PC-3 (cell line): ENCODE data around the gene ME1. TPM values are rescaled to one million over a fixed set of nuclear protein-coding genes. Genes with fewer than 3 reads are reported as not detected.
A peak's percentile ranks its signal among the peaks of the same experiment; 100 is the strongest.

ENCODE experiments used
- ATAC-seq: fragments of 200-7000 bp; cut with Tn5 transposase; 2 replicates; pipeline ENCODE4 v1.9.1; 2020; ENCODE audit warnings: mild to moderate bottlenecking, moderate library complexity
- BruUV-seq: library from RNA; stranded (reverse); fragments of 400-500 nt; replicated peaks from 2 replicates; lab custom pipeline; 2021; lab: Mats Ljungman, UMichigan
- CTCF ChIA-PET: fragments of 300-600 bp; sonication (Branson Sonifier 250); formaldehyde crosslinking; loops from one replicate; lab custom pipeline; 2022; ENCODE audit warnings: antibody characterized with exemption; lab: Charles Lee
- POLR2A ChIA-PET: fragments of 300-600 bp; sonication (Branson Sonifier 250); formaldehyde crosslinking; loops from one replicate; lab custom pipeline; 2022; ENCODE audit warnings: antibody characterized with exemption; ENCODE audit not compliant: unreplicated experiment; lab: Charles Lee
- DNase-seq: peaks from one replicate; pipeline ENCODE4 v3.0.0-alpha.2; 2015
- H2AFZ ChIP-seq: fragments of 300-600 bp; sonication (generic); 2 replicates; pipeline ENCODE4 v1.6.0; 2016; ENCODE audit warnings: antibody characterized with exemption, low read length
- H3F3A ChIP-seq: fragments of 300-600 bp; sonication (generic); one replicate; pipeline ENCODE4 v1.6.0; 2017; ENCODE audit warnings: antibody characterized with exemption, low read length, control low read depth, mild to moderate bottlenecking; ENCODE audit not compliant: unreplicated experiment
- H3K27ac ChIP-seq: fragments of 300-600 bp; sonication (generic); 2 replicates; pipeline ENCODE4 v1.5.1; 2016; ENCODE audit warnings: mild to moderate bottlenecking, low read length
- H3K27me3 ChIP-seq: fragments of 300-600 bp; sonication (generic); 2 replicates; pipeline ENCODE4 v1.6.1; 2016; ENCODE audit warnings: low read length, mixed read lengths
- H3K36me3 ChIP-seq: fragments of 300-600 bp; sonication (generic); 2 replicates; pipeline ENCODE4 v1.6.1; 2016; ENCODE audit warnings: low read depth, mixed run types, low read length, mixed read lengths
- H3K4me1 ChIP-seq: fragments of 300-600 bp; sonication (generic); 2 replicates; pipeline ENCODE4 v1.5.1; 2016; ENCODE audit warnings: low read length; ENCODE audit not compliant: insufficient read depth
- H3K4me2 ChIP-seq: fragments of 300-600 bp; sonication (generic); 2 replicates; pipeline ENCODE4 v1.6.0; 2016; ENCODE audit warnings: low read length
- H3K4me3 ChIP-seq: fragments of 300-600 bp; sonication (generic); 2 replicates; pipeline ENCODE4 v1.5.1; 2016; ENCODE audit warnings: mild to moderate bottlenecking, low read length, mixed read lengths
- H3K79me2 ChIP-seq: fragments of 300-600 bp; sonication (generic); 2 replicates; pipeline ENCODE4 v1.6.1; 2017; ENCODE audit warnings: low read length, mixed read lengths
- H3K9ac ChIP-seq: fragments of 300-600 bp; sonication (generic); 2 replicates; pipeline ENCODE4 v1.6.0; 2016; ENCODE audit warnings: mild to moderate bottlenecking, low read length
- H3K9me2 ChIP-seq: fragments of 300-600 bp; sonication (generic); replicated peaks from 2 replicates; pipeline ENCODE4 v1.6.1; 2016; ENCODE audit warnings: mixed run types, low read length, mixed read lengths
- H3K9me3 ChIP-seq: fragments of 300-600 bp; sonication (generic); 2 replicates; pipeline ENCODE4 v1.6.1; 2016; ENCODE audit warnings: low read length, mixed read lengths
- H4K20me1 ChIP-seq: fragments of 300-600 bp; sonication (generic); 2 replicates; pipeline ENCODE4 v1.6.1; 2016; ENCODE audit warnings: low read length, mixed read lengths
- EZH2 ChIP-seq: fragments of 300-600 bp; sonication (generic); IDR thresholded peaks from one replicate; pipeline ENCODE4 v1.6.1; 2017; ENCODE audit warnings: antibody characterized with exemption, mild to moderate bottlenecking, low read length; ENCODE audit not compliant: unreplicated experiment
- EZH2phosphoT487 ChIP-seq: fragments of 300-600 bp; sonication (generic); IDR thresholded peaks from 2 replicates; pipeline ENCODE4 v1.6.1; 2018; ENCODE audit warnings: mild to moderate bottlenecking, antibody characterized with exemption, low read length, borderline replicate concordance
- intact Hi-C: fragments of 100-400 bp; cut with micrococcal nuclease; formaldehyde crosslinking; loops from 2 replicates; pipeline ENCODE4 v1.9.0; 2023
- total RNA-seq: library from RNA; depleted of rRNA; stranded (reverse); fragments of >200 nt; gene quantifications from 2 replicates; pipeline ENCODE4 v1.2.3, GENCODE V29; 2014
- TF ChIP-seq, protein P1 (sequence below): fragments of 300-600 bp; sonication (generic); conservative IDR thresholded peaks from 2 replicates; pipeline ENCODE4 v1.5.1; 2017; ENCODE audit warnings: antibody characterized with exemption, low read depth, mild to moderate bottlenecking, low read length

The ME1 gene
- total RNA-seq, 1 experiment from 2014 or later: 22.3 TPM

GRCh38 chr6:83199173-83199862, 231.5 kb downstream of the ME1 start:
- BruUV-seq: no TSS peak
- no peaks in the 10 kb centered on the region for H3K9me3 ChIP-seq
- no peak overlapping the region for H3K4me3 ChIP-seq
- no peaks in the 10 kb centered on the region for H3K79me2 ChIP-seq
- no peaks in the 10 kb centered on the region for H4K20me1 ChIP-seq
- TF ChIP-seq EZH2phosphoT487: no peak
- no peak for TF ChIP-seq EZH2
- TF ChIP-seq, protein P1, sequence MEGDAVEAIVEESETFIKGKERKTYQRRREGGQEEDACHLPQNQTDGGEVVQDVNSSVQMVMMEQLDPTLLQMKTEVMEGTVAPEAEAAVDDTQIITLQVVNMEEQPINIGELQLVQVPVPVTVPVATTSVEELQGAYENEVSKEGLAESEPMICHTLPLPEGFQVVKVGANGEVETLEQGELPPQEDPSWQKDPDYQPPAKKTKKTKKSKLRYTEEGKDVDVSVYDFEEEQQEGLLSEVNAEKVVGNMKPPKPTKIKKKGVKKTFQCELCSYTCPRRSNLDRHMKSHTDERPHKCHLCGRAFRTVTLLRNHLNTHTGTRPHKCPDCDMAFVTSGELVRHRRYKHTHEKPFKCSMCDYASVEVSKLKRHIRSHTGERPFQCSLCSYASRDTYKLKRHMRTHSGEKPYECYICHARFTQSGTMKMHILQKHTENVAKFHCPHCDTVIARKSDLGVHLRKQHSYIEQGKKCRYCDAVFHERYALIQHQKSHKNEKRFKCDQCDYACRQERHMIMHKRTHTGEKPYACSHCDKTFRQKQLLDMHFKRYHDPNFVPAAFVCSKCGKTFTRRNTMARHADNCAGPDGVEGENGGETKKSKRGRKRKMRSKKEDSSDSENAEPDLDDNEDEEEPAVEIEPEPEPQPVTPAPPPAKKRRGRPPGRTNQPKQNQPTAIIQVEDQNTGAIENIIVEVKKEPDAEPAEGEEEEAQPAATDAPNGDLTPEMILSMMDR: no peak
- H3F3A ChIP-seq: no peaks in the 10 kb centered on the region
- no peaks in the 10 kb centered on the region for H3K9me2 ChIP-seq
- no peak overlapping the region; the same call in 1 of the 2 replicates for H3K4me2 ChIP-seq
- ATAC-seq: no peak
- H3K27ac ChIP-seq: peak overlapping the region; percentile 35; the same call in 1 of the 2 replicates
- H2AFZ ChIP-seq: no peak overlapping the region
- H3K4me1 ChIP-seq: peaks cover 27% of the 10 kb centered on the region
- H3K9ac ChIP-seq: no peak overlapping the region
- H3K36me3 ChIP-seq: no peaks in the 10 kb centered on the region
- CTCF ChIA-PET: no interaction called here
- POLR2A ChIA-PET: interaction anchor here (0.6 kb wide), 1 partner anchor 319 kb away, joined by 3 read pairs; no protein-coding TSS in a partner anchor
- H3K27me3 ChIP-seq: no peaks in the 10 kb centered on the region
- DNase-seq: no peak
- intact Hi-C loops: loop anchor here (10.0 kb wide), 1 partner anchor 955 kb away; the partner anchor contains the start of gene IBTK

GRCh38 chr6:83198486-83199172, 232.2 kb downstream of the ME1 start:
- intact Hi-C loops: loop anchor here (10.0 kb wide), 1 partner anchor 954 kb away; the partner anchor contains the start of gene IBTK
- H3K9me2 ChIP-seq: no peaks in the 10 kb centered on the region

More at GRCh38 chr6:83198486-83199172, 232.2 kb downstream of the ME1 start:
- Histone ChIP-seq H3K4me1 (peaks cover 28% of the 10 kb centered on the region), H3K27ac (no peak overlapping the region), H3K9ac (no peak overlapping the region), H2AFZ (no peak overlapping the region), H3K4me3 (no peak overlapping the region), H3K27me3 (no peaks in the 10 kb centered on the region), H4K20me1 (no peaks in the 10 kb centered on the region), H3K4me2 (no peak overlapping the region), H3F3A (no peaks in the 10 kb centered on the region), H3K9me3 (no peaks in the 10 kb centered on the region), H3K36me3 (no peaks in the 10 kb centered on the region), H3K79me2 (no peaks in the 10 kb centered on the region)
- POLR2A ChIA-PET: no interaction called here
- CTCF ChIA-PET: no interaction called here
- DNase-seq (peak; percentile 11), ATAC-seq (no peak)
- no peak for TF ChIP-seq EZH2phosphoT487
- TF ChIP-seq, protein P1: no peak
- TF ChIP-seq EZH2: no peak
- no TSS peak for BruUV-seq
